ENCODE results near the gene OXGR1.
"Not testable (repeated sequence)": the region's sequence is repeated elsewhere in the genome, so short reads cannot be mapped to it uniquely, and the experiment has no call there.

DNA sequence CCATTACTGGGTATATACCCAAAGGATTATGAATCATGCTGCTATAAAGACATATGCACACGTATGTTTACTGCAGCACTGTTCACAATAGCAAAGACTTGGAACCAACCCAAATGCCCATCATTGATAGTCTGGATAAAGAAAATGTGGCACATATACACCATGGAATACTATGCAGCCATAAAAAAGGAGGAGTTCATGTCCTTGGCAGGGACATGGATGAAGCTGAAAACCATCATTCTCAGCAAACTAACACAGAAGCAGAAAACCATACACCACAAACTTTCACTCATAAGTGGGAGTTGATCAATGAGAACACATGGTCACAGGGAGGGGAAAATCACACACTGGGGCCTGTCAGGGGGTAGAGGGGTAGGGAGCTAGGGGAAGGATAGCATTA lies 14.4 kb downstream of the OXGR1 start:
- TF ChIP-seq POLR2A (IDR thresholded peaks at IDR 0.05): not testable (repeated sequence)
- TF ChIP-seq, protein P1, sequence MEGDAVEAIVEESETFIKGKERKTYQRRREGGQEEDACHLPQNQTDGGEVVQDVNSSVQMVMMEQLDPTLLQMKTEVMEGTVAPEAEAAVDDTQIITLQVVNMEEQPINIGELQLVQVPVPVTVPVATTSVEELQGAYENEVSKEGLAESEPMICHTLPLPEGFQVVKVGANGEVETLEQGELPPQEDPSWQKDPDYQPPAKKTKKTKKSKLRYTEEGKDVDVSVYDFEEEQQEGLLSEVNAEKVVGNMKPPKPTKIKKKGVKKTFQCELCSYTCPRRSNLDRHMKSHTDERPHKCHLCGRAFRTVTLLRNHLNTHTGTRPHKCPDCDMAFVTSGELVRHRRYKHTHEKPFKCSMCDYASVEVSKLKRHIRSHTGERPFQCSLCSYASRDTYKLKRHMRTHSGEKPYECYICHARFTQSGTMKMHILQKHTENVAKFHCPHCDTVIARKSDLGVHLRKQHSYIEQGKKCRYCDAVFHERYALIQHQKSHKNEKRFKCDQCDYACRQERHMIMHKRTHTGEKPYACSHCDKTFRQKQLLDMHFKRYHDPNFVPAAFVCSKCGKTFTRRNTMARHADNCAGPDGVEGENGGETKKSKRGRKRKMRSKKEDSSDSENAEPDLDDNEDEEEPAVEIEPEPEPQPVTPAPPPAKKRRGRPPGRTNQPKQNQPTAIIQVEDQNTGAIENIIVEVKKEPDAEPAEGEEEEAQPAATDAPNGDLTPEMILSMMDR (IDR thresholded peaks at IDR 0.05): not testable (repeated sequence)
